ENCODE results near the gene SLC9A3.

Gene SLC9A3

GRCh38 chr5:421287-421880 lies 102.9 kb downstream of the SLC9A3 start:
- ATAC-seq, result no peak
- no peak for TF ChIP-seq SNAI2 (CRISPR knock-in tag; IDR thresholded peaks at IDR 0.05)
- TF ChIP-seq GLIS3 (CRISPR knock-in tag; IDR thresholded peaks at IDR 0.05), result no peak
- no peak for TF ChIP-seq PATZ1 (CRISPR knock-in tag; IDR thresholded peaks at IDR 0.05; ENCODE audit: borderline replicate concordance)
- TF ChIP-seq TCF4 (CRISPR knock-in tag; IDR thresholded peaks at IDR 0.05; ENCODE audit: borderline replicate concordance), result no peak
- no peak for TF ChIP-seq OSR1 (CRISPR knock-in tag; IDR thresholded peaks at IDR 0.05)
- TF ChIP-seq ZNF70 (CRISPR knock-in tag; IDR thresholded peaks at IDR 0.05), result no peak
- TF ChIP-seq ZC3H10 (CRISPR knock-in tag; IDR thresholded peaks at IDR 0.05), result no peak
- TF ChIP-seq POU6F1 (CRISPR knock-in tag; IDR thresholded peaks at IDR 0.05; ENCODE audit: borderline replicate concordance, low read depth), result no peak
- no peak for TF ChIP-seq ZNF8 (CRISPR knock-in tag; IDR thresholded peaks at IDR 0.05)
- no peak for TF ChIP-seq ARNTL (CRISPR knock-in tag; IDR thresholded peaks at IDR 0.05; ENCODE audit: borderline replicate concordance, low read depth)
- no peak for TF ChIP-seq TSHZ2 (CRISPR knock-in tag; IDR thresholded peaks at IDR 0.05)
- TF ChIP-seq RARB (CRISPR knock-in tag; IDR thresholded peaks at IDR 0.05), result no peak
- no peak for TF ChIP-seq ISL1 (CRISPR knock-in tag; IDR thresholded peaks at IDR 0.05)
- TF ChIP-seq PPARA (CRISPR knock-in tag; IDR thresholded peaks at IDR 0.05; ENCODE audit: borderline replicate concordance), result no peak
- no peak for TF ChIP-seq ZFP30 (CRISPR knock-in tag; IDR thresholded peaks at IDR 0.05)
- TF ChIP-seq BACH2 (CRISPR knock-in tag; IDR thresholded peaks at IDR 0.05; ENCODE audit: borderline replicate concordance), result no peak
- no peak for TF ChIP-seq CSDC2 (CRISPR knock-in tag; IDR thresholded peaks at IDR 0.05)
- no peak for TF ChIP-seq ZNF565 (CRISPR knock-in tag; conservative IDR thresholded peaks at IDR 0.05; ENCODE audit: low read depth)
- no peak for TF ChIP-seq CREB5 (CRISPR knock-in tag; IDR thresholded peaks at IDR 0.05; ENCODE audit: low read depth)

- TF ChIP-seq ZC3H10 (CRISPR knock-in tag; IDR thresholded peaks at IDR 0.05) (no peak), TOX (CRISPR knock-in tag; IDR thresholded peaks at IDR 0.05; ENCODE audit: borderline replicate concordance) (no peak), CSRNP3 (CRISPR knock-in tag; IDR thresholded peaks at IDR 0.05) (no peak), ESRRG (CRISPR knock-in tag; IDR thresholded peaks at IDR 0.05) (no peak), OSR1 (CRISPR knock-in tag; IDR thresholded peaks at IDR 0.05) (no peak), TSHZ2 (CRISPR knock-in tag; IDR thresholded peaks at IDR 0.05) (no peak), GLIS3 (CRISPR knock-in tag; IDR thresholded peaks at IDR 0.05) (no peak), SNAI2 (CRISPR knock-in tag; IDR thresholded peaks at IDR 0.05) (no peak), BACH2 (CRISPR knock-in tag; IDR thresholded peaks at IDR 0.05; ENCODE audit: borderline replicate concordance) (no peak), ZNF8 (CRISPR knock-in tag; IDR thresholded peaks at IDR 0.05) (no peak), TCF4 (CRISPR knock-in tag; IDR thresholded peaks at IDR 0.05; ENCODE audit: borderline replicate concordance) (no peak), PATZ1 (CRISPR knock-in tag; IDR thresholded peaks at IDR 0.05; ENCODE audit: borderline replicate concordance) (no peak), ARNTL (CRISPR knock-in tag; IDR thresholded peaks at IDR 0.05; ENCODE audit: borderline replicate concordance, low read depth) (no peak), CSDC2 (CRISPR knock-in tag; IDR thresholded peaks at IDR 0.05) (no peak), ZFP3 (CRISPR knock-in tag; IDR thresholded peaks at IDR 0.05) (no peak), ZNF70 (CRISPR knock-in tag; IDR thresholded peaks at IDR 0.05) (no peak), RARB (CRISPR knock-in tag; IDR thresholded peaks at IDR 0.05) (no peak), PPARA (CRISPR knock-in tag; IDR thresholded peaks at IDR 0.05; ENCODE audit: borderline replicate concordance) (no peak), ZFP30 (CRISPR knock-in tag; IDR thresholded peaks at IDR 0.05) (no peak), ISL1 (CRISPR knock-in tag; IDR thresholded peaks at IDR 0.05) (no peak)
- no peak for ATAC-seq
Observed at GRCh38 chr5:420632-421286, 103.5 kb downstream of the SLC9A3 start.

Data from SK-N-SH treated with all-trans-retinoic acid at 6 μM for 48 hours (cell line).